Right renal pelvis (tissue), 4 donors: ENCODE data around the gene PRKCA. TPM values are rescaled to one million over a fixed set of nuclear protein-coding genes. Genes with fewer than 3 reads are reported as not detected.
"Not testable (repeated sequence)": the region's sequence is repeated elsewhere in the genome, so short reads cannot be mapped to it uniquely, and the experiment has no call there.

ENCODE experiments used
- DNase-seq, 4 donors: peaks; one replicate each; pipeline ENCODE4 v3.0.0-alpha.2; 2013; ENCODE audit warnings: low read depth in 4 of 4, low spot score in 3 of 4, missing footprints in 1 of 4
- polyA plus RNA-seq, 4 donors: library from polyadenylated mRNA; unstranded; fragments of 120-200 nt; gene quantifications; one replicate each; pipeline ENCODE4 v1.2.1, GENCODE V29; 2013; ENCODE audit not compliant: insufficient read length in 4 of 4

Gene PRKCA
- polyA plus RNA-seq, 4 donors, result 20.9 to 25.9 (median 24.5) TPM

DNA sequence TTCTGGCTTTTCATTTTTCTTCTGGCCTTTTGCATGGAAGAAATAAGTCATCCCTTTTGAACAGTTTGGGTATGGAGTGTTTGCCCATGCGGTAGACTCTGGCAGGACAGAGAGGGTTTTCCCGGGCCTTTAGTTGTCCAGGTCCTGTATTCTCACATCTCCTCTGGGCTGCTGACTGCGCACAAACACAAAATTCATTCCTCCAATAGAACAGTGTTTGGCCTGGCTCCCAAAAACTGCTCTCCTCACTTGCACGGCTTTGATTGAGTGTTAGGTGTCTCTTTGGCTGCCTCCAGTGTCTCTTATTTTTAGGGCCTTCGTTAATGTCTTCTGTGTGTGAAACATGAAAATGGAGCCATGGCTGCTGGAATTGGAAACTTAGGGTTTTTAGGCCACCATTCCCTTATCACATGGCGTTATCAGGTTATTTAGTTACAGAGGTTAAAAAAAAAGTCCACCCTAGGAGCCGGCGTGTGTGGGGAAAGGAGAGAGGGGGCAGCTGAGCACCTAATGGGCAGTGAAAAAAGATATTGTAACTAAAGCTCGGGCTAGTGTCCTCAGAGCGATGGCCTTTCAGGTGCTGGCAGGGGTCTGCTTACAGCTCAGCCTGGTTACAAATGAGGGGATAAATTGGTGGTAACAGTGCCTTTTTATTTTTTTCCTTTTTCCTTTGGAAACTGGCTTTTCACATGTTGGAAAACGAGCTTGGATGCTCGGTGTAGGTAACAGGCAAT is 47.3 kb downstream of the PRKCA start:
- no peak for DNase-seq

DNA sequence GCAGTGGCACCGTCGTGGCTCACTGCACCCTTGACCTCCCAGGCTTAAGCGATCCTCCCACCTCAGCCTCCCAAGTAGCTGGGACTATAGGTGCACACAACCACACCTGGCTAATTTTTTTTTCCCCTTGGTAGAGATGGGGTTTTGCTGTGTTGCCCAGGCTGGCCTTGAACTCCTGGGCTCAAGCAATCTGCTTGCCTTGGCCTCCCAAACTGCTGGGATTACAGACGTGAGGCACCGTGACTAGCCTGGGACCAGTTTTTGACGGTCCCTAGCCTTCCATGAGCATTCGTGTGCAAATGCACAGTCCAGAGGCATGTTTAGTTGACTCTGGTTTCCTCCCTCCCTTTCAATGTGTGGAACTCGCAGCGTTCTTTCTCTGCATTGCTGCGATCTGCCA is 48.2 kb downstream of the PRKCA start:
- not testable (repeated sequence) for DNase-seq

DNA sequence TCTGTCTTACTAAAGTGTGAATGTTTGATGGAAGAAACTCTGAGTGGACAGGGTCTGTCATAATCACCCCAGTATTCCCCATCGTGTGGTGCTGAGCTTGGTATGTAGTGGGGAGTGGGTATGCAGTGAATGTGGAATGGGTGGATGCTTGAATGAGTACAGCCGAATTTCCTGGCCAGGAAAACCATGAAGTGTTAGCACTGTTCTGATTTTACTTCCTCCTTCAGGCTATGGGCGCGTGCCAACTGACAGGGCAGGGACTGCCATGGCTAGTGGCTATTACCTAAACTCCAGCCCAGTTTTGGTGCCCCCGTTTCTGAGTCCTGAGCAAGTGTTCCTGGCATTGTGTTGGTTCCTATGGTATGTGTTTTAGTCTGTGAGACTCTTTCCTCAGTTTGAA is 48.6 kb downstream of the PRKCA start:
- no peak for DNase-seq

DNA sequence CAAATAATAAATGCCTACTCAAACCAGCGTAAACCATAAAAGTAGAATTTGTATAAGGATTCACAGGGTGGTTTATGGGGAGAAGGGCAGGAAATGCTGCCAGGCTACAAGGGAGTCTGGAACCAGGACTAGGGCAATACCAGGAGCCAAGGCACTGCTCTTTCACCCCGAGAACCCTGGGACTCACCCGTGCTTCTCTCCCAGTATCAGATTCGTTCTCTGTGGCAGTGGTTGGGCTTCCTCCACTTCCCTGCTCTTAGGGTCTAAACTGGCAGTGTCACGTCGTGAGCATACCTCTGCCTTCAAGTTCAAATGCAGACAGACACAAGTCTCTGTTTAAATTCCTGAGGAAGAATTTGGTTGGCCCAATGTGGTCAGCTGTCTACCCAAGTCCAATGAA is 49.3 kb downstream of the PRKCA start:
- no peak for DNase-seq

DNA sequence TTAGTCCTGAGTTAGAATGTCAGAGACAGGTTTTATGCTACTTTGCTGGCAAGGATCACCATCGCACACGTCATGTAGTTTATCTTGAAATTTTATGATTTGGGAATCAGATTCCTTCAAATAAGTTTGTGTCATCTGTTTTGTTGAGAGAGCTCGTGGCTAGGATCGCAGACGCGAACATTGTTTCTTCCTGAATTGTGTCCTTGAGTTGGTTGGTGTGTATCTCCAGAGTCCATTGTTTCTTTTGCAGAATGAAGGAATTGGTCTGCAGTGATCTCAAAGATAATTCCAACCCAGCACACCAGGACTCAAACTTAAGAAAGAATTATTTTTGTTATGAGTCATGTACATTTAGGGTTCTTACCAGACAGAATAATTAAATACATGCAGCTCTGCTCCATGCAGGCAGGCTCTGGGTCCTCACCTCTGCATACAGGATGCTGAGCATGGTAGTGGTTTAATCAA is 51.6 kb downstream of the PRKCA start:
- no peak for DNase-seq

DNA sequence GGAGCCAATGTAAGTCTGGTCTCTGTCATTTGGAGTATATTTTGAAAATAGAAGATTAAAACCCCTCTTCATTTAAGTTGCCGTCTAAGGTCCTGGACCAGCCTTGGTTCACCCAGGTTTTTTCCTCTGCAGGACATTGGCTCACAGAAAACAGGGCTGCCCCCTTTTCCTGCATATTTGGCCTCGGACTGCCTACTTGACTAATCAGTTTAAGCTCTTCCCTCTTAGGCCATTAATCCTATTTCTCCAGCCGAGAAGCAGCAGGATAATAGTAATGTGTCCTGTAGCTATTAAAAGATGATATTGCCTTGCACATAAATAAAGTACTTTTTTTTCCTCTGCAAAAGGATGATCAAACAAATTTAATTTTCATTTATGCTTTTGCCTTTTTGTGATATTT is 52.1 kb downstream of the PRKCA start:
- DNase-seq, result no peak

DNA sequence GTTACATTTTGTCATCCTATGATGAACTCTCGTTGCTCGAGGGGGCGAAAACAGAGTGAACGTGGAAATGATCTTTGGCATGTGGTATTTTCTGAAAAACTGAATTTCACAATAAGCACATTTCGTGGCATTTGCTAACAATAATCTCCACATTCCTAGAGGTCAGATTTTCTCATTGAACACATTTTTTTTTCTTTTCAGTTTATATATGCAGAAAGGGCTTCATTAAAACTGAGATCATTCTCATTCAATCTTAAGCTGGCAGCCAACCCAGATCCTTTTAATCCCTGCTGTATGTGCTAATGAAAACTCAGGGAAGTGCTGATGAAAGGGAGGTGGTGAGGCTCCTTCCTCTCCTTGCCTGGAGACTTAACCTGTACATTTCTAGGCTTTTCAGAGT is 52.6 kb downstream of the PRKCA start:
- DNase-seq, result no peak

DNA sequence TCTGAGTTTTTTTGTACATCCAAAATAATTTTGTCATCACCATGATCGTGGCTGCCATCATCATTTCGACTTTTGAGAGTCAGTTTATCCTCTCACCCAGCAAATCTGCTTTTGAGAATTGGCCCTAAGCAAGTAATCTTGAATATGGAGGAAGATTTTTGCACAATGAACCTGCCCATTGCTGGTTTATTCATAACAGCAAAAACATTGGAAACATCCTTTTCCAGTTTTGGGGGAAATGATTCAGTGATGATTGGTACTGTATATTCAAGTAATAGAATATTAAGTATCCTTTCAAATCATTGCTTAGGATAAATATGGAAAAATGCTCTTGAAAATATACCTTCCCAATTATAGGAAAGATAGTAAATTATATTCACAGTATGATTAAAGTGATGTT is 53.1 kb downstream of the PRKCA start:
- DNase-seq, result no peak

DNA sequence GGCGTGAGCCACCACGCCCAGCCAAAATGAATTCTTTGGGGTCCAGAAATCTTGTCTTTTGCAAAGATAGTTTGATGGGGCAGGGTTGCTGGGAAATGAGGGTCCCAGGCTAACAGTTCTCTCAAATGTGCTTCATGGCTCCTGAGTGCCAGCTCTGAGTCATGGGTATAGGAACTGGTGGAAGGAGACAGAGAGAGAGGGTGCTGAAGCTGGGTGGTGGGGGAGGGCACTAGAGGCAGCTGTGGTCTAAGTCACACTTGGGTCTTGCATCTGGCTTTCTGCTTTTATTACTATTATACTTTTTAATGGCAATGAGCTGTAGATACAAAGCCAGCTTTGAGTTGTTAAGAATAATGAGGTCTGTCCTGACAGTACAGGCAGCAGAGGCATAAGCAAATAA is 54.6 kb downstream of the PRKCA start:
- no peak for DNase-seq

DNA sequence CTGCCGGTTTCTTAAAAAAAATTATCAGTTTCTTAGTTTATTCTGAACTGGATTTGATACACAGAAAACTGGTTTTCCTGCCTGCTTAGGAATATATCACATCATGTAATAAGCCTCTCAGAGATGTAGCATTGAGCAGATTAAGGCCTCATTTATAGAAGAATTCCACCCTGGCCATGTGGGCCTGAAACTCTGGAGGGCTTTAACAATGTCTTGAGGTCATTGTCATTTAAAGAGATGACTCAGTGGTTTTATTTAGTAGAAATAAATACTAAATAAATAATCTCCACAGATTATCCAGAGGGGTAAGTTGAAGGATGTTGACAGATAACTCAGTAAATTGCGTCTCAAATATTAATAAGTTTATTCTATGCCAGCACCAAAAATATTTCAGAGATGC is 56.9 kb downstream of the PRKCA start:
- DNase-seq, result no peak

DNA sequence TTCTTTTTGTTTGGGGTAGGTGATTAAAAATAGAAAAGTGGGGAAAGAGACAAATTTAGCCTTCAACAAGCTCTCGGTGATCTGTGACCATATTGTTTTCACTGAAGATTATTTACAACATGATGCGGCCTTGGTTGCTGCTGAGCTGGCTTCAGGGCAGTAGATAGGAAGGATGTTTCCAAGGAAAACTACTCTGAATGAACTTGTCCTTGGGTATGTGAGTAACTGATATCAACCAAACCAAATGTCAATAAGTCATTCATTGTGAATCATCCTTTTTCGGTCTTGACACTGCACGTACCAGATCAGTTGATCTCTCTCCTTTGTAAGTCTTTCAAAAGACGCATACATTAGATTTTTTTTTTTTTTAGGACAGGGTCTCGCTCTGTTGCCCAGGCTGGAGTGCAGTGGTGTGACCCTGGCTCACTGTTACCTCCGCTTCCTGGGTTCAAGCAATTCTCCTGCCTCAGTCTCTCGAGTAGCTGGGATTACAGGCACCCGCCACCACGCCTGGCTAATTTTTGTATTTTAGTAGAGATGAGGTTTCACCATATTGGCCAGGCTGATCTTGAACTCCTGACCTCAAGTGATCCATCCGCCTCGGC is 58.6 kb downstream of the PRKCA start:
- DNase-seq, result not testable (repeated sequence)

DNA sequence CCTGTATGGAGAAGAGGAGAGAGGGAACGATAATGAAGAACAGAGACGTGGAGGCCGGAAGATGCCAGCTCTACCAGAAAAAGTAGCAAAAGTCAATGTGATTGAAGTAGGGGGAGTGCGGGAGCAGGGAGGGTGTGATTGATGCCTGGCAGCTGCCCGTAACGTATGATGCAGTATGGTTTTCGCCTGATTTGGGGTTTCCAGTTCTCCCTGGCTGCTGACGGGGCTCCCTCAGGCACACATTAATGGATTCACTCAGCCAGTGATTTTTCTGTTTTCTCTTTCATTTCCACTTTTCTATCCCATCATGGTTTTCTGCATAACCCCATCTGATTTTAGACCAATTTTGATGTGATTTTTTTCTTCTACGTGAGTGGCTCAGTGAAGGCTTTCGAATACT is 62.1 kb downstream of the PRKCA start:
- DNase-seq, result no peak

DNA sequence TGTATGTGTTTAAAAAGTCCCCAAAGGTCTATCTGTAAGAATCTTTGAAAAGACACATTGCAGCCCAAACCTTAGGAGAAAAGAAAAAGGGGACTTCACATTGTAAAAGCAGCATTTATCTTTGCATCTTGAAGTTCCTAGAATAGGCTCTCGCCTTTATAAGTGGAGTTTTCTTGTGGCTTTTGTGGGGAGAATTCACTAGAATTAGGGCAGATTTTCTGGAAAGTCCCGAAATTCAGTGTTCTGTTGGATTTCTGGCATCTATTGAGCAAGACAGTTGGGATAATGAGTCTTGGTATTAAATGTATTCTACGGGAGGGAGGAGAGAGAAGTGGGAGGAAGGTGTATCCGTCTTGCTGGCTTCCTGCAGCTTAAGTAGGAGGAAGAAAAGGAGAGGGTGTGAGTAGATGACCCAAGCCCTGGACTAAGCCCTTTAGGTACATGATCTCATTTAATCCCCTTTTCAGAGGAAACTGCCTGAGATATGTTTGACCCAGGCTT is 62.6 kb downstream of the PRKCA start:
- DNase-seq, result no peak

DNA sequence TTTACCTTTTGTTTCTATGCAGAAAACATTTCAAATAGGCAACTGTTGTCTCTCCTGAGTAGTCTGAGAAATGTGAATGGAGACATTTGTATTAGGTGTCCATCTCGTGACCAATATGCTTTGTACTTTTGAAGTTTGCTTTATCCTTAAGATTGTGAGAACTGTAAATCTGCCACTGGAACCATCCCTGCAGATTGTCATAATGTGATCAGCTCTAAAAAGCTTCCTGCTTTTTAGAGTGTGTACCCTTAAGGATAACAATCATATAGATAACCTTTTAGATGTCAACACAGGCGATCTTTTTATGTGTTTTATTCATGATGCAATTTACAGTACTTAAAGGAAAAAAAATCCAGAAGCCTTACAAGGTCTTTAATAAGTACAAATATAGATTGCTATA is 63.5 kb downstream of the PRKCA start:
- DNase-seq, result no peak

DNA sequence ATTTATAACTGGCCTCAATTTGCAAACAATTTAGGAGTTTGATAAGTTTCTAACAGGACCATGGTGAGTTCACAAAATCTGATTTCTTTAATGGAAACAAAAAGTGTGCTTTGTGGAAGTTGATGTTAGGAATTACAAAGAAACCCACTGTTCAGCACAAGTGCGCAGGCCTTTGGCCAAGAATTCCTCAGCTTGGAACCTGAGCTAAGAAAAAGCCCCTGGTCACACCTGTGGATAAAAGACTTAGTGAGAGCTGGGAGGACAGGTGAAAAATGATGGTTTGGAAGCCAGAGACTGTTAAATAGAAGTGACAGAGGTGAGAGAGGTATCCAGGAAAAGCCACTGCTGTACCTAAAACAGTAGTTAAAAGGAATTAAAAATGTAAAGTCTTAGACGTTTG is 64.7 kb downstream of the PRKCA start:
- no peak for DNase-seq

DNA sequence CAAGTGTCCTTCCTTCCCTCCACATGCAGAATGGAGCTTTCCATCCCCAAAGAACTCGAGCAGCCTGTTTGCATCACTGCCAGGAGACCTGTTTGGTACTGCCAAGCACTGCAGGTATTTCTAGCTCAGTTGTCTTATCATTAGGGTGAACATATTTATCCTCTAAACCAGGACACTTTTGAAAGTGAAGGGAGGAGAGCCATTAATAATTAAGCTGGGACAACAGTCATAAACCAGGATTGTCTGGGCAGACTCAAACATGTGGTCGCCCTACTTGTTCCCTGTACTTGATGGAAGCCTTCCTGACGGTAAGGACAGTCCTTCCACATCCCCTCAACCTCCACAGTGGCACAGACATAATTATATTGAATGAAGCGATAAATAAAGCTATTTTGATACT is 67.4 kb downstream of the PRKCA start:
- no peak for DNase-seq

DNA sequence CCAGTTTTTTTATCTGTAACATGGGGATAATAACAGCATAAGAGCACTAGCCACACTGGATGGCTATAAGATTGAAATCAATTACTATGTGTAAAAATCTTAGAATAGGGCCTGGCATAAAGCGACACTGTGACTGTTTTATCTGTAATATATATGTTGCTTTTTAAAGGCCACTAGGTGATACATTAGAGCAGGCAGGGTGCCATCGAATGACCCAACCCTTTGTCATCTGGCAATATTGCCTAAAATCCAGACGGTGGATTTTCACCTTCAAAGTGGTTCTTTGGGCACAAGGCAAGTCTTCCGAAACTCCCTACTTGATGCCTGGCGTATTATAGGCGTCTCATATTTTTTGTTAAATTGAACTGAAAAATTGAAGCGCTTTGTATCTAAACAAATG is 69.1 kb downstream of the PRKCA start:
- DNase-seq, result no peak

DNA sequence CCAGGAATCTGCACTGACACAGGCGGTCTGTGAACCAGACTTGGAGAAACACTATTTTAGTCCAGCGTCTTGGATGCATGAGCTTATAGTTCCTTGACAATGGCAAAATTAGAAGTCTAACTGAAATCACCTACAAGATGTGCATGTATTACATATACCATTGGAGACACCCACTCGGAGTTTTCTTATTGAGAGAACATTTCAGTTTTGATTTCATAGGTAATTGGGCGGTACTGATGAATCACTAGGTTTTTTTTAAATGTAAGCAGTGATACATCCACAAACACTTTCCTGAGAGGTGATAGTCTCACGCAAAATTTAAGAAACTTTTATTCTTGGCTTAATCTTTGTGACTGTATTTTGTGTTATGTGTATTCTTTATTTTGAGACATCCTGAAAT is 69.8 kb downstream of the PRKCA start:
- no peak for DNase-seq

DNA sequence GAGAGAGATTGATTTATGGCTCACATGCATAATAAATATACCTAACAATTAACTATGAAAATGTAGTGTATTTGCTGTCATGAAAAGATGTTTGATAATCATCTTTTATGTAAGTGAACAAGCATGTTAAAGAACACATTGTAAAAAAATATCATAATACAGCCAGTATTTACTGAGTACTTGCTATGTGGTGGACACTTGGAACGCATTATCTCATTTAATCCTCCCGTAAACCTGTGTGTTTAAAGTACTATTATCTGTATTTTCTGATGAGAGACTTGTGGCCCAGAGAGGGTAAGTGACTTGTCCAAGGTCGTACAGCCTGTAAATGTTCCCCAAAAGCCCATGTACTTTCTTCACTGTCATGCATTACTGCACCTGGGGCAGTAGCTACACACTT is 70.7 kb downstream of the PRKCA start:
- no peak for DNase-seq

DNA sequence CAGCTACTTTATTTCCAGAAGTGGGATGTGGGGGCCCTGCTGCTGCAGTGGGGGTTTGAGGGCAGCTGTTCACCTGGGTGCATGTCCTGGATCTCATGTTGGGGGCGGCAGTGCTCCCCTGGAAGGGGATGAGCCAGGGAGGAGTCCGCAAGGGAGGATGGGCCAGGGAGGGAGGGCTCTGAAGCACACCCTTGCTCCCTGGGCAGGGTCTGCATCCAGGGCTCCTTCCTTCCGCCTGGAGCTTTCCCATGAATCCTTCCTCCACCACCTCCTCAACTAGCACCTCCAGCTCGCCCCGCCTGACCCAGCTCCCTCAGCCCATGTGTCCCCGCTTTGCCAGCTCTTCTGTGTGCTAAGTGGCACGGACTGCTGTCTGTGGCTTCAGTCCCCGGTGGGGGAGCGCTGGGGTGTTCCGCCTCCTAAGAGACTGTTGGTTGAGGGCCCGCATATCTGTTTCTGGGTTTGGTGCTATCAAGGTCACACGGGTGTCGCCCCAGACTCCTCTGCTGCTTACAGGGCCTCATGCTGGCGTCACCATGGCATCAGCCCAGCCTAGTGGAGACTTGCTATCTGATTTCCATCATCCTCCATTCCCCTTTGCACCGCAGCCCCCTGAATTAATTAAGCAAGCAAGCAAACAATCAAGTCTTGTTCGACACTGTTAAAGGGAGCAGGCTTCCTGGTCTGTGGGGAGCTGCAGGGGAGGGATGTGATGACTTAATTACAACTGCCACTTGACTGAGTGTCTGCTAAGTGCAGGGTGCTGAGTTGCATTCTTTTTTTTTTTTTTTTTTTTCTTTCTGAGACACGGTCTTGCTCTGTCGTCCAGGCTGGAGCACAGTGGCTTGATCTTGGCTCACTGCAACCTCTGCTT is 71.8 kb downstream of the PRKCA start:
- peak in 2 of 4 donors; percentile 26 to 36 for DNase-seq

DNA sequence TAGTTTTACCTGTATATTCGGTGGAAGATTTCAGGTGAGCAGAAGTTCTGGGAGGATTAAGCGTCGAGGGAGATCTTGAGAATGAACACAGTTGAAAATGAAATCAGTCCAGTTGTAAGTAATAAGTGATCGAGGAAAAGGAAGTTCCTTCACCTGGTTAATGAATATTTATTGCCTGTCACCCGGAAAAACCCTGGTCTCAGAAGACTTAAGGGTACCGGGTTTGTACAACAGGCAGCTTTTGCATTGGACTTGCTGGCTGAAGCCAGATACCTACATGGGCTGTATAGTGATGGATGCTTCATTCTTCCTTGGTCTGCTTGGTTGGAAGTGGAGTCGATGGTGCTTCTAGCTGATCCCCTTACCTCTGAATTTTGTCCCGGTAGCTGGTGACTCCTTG is 72.7 kb downstream of the PRKCA start:
- DNase-seq, result no peak
